Stimulated activated CD8-positive, alpha-beta memory T cell treated with anti-CD3 and anti-CD28 coated beads, Interleukin-7, amount 100 ng/mL, for 48 hours (primary cell): ENCODE data around the gene CD74.
"Not testable (repeated sequence)": the region's sequence is repeated elsewhere in the genome, so short reads cannot be mapped to it uniquely, and the experiment has no call there.

Experiments used
- DNase-seq, 2 donors: peaks; one replicate each; pipeline ENCODE4 v3.0.0-alpha.2; 2020; ENCODE audit warnings: low read depth in 1 of 2; ENCODE audit errors: extremely low read depth in 1 of 2

Gene CD74

DNA sequence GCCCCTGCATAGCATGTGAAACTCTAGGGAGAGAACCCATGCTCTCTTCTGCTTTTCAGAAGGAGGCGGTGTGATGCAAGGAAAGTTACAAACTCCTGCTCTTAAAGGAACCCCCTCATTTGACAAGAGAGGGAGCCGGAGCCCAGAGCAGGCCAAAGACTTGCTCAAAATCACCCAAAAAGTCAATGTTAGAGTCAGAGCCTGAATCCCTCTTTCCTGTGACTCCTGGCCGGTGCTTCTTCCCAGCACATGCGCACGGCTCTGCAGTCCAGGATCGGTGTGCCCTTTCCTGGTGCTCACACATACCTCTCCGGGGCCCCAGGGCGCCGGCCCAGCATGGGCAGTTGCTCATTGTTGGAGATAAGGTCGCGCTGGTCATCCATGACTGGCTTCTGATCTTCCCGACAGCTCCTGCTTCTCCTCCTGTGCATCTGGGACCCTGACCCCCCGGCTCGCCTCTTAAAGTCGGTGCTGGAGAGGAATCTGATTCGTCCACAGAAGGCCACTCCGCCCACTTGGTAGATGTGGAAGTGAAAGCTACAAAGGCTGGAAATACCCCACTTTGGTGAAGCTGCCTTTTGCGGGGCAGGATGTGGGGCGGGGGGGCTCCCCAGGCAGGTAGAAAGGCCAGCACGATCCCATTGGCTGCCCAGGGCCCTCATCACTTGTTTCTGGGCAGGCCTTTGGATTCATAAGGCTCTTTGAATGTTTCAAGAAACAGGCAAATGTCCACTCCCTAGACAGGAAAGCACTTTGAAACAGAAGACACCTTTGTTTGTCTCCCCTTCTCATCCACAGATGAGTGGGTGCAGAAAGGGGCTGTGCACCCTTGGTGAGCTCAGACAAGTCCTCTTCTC is at the start of gene CD74:
TSS of gene CD74 (minus strand) at position 592 of the 857 bp plus-strand sequence. CDS start at position 431, 161 bp downstream.
- DNase-seq: peak; percentile 83 to 89

DNA sequence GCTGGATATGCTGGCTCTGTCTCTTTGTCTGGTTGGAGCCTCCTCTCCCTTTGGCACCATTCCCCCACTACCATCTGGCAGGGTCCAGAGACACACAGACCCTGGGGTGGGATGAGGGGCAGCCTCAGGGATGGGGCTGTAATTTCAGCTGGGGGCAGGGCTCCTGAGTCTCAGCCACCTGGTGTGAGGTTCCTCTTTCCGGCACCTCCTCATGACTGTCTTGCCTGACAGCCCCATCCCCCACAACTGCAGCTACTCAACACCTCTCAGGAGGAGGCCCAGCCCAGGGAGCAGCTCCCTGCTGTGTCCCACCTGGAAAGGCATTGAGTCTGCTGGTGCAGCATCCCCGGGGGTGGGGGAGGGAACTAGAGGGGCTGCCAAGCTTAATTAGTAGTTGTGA is 48.5 kb upstream of the CD74 start:
- DNase-seq: no peak

DNA sequence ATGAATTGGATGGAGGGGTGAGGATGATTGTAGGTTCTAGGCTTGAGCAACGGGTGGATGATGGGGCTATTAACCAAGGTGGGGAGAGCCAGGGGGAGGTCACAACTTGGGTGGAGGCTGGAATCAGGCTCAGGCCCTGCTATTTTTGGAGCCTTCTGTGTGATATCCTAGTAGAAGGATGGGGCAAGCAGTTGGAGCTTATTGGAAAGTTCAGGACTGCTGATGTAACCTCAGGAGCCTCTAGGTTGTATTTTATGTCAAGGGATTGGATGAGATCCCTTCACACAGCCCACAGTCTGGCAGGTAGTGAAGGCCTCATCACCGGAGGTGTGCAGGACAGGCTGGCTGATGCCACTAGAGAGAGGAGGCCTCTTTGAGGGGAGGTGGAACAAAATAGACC is 48.1 kb upstream of the CD74 start:
- no peak for DNase-seq

DNA sequence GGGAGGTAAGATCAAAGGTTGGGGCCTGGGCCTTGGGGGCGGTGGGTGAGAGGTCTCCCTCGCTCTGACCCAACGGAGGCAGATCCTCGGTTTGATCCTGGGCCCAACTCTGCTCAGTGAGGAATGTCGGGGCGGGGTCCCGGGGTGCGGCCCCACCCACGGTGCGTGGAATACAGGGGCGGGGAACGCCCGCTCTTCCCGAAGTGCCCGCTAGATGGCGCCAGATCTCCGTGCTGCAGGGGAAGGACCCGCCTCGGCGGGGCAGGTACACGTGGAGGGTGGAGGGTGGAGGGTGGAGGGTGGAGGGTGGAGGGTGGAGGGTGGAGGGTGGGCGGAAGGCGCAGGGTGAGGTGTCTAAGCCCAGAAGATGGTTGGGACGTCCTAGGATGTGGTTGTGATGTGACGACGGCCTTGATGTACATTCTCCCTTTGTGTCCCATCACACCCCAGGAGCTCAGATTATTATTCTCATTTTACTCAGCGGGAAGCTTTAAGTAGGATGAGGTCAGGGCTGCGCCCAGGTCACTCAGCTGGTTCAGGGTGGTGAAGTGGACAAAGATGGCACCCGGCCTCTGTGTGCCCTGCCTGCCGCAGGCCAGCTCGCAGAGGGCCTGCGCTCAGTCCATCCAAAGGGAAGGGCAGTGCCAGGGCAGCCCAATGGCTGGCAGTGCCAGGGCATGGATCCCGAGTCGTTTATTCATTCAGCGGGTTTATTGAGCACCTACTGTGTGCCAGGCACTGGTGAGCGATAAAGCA is 46.3 kb upstream of the CD74 start:
- DNase-seq: peak; percentile 61 to 67

DNA sequence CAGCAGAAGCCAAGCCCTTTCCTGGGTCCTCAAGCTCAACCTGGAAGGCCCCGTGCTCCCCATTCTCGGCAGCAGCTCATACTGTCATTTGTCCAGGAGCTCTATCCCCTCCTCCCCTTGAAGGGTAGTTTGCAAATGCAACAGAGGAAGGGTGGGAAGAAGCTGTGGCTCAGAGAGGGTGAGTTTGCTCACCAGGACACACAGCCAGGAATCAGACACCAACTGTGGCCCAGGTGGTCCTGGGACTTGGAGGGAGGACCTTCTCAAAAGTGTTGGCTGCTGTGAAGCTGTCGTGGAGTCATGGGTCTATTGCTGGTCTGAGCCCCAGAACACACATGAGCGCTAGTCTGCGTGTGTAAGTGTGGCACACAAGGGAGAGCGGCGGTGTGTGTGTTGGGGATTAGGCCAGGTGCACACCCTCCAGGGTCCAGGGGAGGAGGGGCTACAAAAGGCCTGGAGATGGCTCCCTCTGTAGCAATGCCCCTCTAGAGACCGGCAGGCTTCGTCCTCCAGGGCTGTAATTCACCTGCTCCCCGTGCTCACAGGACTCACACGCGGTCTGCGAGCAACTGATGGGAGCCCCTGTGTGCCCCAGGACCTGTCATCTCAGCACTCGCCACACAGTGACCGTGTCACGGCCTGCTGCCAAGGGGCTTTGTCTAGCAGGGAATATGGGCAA is 45.0 kb upstream of the CD74 start:
- no peak for DNase-seq

DNA sequence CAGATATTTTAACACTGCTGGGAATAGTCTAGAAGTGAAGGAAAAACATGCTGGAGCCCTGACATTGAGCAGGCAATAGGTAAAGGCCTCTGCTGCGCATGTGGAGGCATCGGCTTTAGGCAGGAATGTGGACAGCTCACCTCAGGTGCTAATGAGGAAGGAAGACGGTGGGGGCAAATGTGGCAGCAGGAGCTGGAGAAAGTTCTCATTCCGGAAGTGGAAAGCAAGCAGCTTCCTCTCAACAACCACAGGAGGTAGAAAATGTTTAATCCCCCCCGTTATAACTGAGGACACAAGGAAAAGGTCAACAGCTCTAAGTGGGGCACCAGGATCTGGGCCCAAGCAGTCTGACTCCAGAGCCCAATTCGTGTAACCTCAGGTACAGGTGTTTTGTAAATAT is 44.4 kb upstream of the CD74 start:
- DNase-seq: no peak

DNA sequence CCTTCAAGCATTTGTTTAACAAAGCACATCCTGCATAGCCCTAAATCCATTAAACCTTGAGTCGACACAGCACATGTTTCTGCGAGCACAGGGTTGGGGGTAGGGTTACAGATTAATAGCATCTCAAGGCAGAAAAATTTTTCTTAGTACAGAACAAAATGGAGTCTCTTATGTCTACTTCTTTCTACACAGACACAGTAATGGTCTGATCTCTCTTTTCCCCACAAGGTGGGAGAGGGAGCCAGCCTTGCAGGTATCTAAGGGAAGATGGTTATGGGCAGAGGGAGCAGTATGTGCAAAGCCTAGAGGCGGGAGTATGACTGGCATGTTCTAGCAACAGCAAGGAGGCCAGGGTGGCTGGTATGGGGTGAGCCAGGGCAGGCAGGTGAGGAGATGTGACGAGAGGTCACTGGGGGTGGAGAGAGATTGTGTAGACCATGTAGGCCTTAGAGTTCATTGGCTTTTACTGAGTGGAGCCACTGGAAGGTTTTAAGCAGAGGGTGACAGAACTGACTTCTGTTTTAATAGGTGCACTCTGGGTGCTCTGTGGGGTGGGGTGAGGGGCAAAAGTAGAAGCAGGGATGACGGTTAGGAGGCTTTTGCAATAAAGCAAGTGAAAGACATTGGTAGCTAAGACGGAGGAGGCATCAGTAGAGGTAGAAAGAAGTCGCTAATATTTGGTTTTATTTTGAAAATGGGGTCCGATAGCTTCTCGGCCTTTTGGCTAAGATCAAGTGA is 42.0 kb upstream of the CD74 start:
- DNase-seq: no peak

DNA sequence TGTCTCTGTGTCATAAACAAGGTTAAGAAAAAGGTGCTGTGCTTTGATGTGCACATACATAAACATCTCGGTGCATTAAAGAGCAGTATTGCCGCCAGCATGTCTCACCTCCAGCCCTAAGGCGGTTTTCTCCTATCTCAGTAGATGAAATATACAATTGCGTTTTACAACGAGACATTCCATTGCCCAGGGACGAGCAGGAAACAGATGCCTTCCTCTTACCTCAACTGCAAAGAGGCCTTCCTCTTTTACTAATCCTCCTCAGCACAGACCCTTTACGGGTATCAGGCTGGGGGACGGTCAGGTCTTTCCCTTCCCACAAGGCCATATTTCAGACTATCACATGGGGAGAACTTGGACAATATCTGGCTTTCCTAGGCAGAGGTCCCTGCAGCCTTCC is 41.3 kb upstream of the CD74 start:
- DNase-seq: not testable (repeated sequence)

DNA sequence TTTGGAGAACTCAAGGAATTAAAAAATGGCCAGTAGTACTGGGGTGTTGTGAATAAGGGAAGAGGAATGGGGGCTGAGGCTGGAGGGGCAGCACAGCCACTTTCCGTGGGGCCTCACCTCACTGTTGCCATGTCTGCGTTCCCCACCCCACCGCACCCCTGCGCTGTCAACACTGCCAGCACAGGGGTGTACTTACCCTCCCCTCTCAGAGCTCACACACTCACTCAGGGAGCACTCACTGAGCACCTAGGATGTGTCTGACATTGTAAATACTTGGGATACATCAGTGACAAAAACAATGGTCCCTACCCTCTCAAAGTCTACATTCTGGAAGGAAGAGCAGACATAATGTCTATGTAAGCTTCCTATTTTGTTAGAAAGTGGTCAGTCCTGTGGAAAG is 40.2 kb upstream of the CD74 start:
- no peak for DNase-seq

DNA sequence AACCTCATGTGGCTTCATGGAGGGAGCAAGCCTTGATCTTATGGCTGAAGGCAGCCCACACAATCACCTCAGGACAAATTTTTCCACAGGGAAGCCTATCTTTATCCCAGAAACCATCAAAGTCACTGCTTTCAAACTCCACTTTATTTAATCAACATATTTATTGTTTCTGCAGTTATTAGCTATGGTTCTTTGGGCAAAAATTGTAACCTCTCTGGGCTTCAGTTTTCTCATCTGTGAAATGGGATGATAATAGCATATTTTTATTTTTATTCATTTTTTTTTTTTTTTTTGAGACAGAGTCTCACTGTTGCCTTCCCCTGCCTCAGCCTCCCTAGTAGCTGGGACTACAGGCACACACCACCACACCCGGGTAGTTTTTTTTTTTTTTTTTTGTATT is 38.9 kb upstream of the CD74 start:
- no peak for DNase-seq

DNA sequence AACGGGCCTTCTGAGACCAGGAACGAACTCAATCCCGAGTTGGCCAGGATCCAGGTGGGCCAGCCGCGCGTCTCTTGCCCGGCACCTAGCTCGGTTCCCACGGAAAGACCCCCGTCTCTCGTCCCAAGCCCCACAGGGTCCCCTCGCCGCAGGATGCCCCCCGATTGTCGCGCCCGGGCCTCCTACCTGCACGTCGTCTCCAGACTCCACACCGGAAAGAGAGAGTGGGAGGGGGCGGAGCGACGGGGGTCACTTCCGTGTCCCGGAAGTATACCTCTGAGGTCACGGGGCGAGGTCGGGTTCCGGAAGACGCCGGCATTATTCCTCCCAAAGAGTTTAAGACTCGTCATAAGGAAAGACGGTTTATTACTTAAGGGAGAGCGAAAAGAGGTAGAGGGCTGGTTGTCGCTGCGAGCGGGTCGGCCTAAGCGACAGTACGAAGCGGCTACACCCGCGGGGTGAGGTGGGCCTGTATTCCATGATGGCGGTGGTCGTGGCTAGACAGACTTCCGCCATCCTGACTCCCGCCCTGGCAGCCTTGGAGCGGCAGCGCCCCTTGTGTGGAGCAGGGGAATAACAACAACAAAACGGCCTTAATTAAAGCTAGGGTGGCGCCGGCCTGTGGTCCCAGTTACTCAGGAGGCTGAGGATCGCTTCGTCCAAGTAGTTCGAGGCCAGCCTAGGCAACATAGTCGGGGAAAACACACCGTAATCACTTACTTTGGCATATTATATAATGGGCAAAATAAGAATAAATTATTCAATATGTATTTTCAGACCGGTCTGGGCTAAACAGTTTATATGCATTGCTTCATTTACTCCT is 37.0 kb upstream of the CD74 start, which contains the start of gene RPS14:
TSS of gene RPS14 (minus strand) at position 223 of the 823 bp plus-strand sequence. CDS start 2,006 bp downstream, outside the sequence.
- peak; percentile 81 to 94 for DNase-seq

DNA sequence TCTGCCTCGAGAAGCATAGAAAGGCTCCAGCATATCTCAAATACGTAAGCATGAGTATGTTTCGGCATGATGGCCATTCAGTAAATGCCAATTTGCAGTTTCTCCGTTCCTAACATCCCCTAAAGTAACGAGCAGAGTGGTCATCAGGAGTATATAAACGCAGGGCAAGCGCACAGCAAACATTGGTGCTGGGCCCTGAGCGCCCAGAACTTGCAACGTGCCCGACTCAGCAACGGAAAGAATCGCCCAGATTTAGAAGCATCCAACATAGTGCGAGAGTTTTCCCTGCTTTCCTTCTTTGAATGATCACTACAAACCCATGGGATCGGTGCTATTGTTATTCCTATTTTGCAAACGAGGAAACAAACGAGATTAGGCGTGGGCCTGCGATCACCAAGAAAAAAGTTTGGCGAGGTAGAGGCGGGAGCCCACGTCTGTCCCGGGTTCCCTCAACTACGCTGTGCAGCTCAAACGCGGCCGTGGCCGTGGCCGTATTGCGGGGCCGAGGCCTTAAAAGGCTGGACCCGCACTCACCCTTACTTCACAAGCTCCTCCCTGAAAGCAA is 36.3 kb upstream of the CD74 start:
- DNase-seq: no peak

DNA sequence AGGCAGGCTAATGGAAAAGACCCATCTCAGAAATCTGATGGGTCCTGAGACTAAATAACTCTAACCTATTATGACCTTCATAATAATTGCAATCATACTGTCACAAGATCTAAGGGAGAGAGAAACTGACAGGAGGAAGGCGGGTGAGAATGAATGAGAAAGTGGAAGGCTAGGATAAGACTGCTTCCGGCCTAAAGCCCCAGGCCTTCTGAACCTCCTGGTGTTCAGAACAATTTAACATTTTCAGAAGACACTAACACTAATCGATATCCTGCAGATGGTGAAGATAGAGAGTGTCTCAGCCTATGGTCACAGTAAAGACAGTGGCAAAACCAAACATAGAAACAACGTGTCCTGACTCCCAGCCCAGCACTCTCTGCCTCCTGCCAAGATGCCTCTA is 35.6 kb upstream of the CD74 start:
- DNase-seq: no peak

DNA sequence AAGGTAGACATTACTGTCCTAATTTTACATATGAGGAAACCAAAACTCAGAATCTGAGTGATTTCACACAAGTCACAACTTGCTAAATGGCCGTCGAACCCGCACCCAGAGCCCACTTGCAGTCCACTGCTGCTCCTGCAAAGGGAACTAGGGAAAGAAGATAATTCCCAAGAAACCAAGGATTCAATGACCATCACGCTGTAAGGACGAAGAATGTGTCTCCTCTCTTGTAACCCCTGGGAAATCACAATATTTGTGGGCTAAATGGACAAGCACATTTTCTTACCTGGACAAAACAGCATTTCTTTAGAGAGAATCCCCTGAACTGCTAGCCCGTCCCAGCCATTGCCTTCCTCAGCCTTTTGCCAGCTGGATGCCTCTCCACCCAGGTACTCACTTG is 34.5 kb upstream of the CD74 start:
- DNase-seq: no peak

DNA sequence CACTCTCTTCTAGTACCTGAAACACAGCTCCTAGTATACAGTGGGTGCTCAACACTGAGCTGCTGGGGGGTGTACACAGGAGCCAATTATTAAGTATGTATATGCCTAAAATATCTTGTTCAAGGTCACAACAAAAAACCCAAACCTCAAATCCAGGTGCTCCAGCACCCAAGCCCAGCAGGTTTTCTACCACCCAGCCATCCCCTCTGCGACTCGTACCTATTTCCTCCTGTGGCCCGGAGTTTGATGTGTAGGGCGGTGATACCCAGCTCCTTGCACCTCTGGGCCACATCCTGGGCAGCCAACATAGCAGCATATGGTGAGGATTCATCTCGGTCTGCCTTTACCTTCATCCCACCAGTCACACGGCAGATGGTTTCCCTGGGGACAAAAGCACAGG is 33.9 kb upstream of the CD74 start:
- no peak for DNase-seq

DNA sequence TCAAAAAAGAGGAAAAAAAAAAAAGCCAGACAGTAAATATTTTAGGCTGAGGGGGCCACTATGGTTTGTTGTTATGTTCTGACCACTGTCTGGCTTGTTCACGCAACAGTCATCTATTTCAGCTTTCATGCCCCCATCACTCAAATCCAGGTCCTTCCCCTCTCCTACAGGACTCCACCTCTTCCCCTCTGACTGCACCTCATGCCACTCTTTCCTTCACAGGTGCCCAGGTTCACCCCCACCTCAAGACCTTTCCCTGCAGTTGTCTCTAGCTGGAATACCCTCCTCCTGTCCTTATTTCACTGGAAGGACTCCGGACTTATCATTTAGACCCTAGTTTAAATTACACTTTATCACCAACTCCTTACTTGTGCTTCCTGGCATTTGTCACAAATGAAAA is 33.4 kb upstream of the CD74 start:
- no peak for DNase-seq

DNA sequence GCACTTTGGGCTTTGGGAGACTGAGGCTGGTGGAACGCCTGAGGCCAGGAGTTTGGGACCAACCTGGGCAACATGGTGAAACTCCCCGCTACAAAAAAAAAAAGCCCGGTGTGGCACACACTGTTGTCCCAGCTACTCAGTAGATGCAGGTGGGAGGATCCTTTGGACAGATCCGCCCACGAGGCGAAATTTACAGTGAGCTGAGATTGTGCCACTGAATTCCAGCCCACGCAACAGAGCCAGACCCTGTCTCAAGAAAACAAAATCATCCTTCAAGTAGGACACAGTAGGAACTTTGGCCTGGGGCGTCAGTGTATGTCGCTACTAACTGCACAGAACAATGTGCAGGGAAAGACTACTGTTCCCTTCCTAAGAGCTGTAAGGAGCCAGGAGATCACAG is 32.1 kb upstream of the CD74 start:
- no peak for DNase-seq

DNA sequence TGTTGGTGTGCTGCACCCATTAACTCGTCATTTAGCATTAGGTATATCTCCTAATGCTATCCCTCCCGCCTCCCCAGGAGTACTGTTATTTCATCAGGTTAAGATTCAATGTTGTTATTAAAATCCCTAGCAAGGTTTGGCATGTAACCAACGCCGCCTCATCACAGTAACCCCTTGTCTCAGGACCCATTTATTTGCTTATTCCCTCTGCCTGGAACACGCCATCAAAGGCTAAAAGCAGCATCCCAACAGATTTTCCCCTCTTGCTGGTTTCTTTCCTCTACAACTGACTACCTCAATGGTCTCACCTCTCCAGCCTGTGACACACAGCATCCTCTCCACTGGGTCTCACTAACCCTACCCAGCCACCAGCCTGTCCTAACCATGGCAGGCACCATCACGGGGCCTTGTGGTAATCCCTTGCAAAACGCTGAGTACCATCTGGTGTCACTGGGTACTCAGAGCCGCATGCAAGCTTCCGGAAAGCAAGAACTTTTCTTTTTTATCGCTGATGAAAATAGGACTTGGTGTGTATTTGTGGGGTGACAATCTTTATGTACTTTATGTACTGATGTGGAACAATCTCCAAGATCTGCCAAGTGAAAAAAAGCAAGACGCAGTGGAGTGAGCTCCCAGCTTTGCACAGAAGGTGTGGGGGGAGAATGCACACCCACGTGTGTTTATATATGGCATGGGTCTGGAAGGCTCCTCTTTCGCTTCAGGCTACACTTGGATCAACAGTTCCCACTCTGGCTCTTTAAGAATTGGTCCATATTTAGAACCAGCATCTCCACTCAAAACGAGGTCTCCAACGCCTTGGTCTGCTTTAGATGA is 30.7 kb upstream of the CD74 start:
- DNase-seq: no peak

DNA sequence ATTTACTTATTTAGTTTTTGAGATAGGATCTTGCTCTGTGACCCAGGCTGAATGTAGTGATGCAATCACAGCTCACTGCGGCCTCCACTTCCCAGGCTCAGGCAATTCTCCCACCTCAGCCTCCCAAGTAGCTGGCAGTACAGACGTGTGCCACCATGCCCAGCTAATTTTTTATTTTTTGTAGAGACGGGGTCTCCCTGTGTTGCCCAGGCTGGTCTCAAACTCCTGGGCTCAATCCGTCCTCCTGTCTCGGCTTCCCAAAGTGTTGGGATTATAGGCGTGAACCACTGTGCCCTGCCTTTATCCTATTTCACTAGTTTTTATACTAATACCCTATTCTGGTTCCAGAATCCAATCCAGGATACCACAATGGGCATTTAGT is 30.0 kb upstream of the CD74 start:
- no peak for DNase-seq
